BLaER1 (cell line): ENCODE results near the gene TFE3.
"Not testable (repeated sequence)": the region's sequence is repeated elsewhere in the genome, so short reads cannot be mapped to it uniquely, and the experiment has no call there.

Source experiments
- H3K27ac ChIP-seq: shearing (Covaris generic); formaldehyde crosslinking; 2 replicates; pipeline ENCODE4 v1.8.1; 2022
- H3K27me3 ChIP-seq: shearing (Covaris generic); formaldehyde crosslinking; 2 replicates; pipeline ENCODE4 v1.8.1; 2022
- H3K36me3 ChIP-seq: shearing (Covaris generic); formaldehyde crosslinking; 2 replicates; pipeline ENCODE4 v1.8.1; 2022
- H3K4me1 ChIP-seq: shearing (Covaris generic); formaldehyde crosslinking; 2 replicates; pipeline ENCODE4 v1.8.1; 2022
- H3K4me2 ChIP-seq: shearing (Covaris generic); formaldehyde crosslinking; 2 replicates; pipeline ENCODE4 v1.8.1; 2022
- H3K4me3 ChIP-seq: shearing (Covaris generic); formaldehyde crosslinking; 2 replicates; pipeline ENCODE4 v1.8.1; 2022
- H3K9ac ChIP-seq: shearing (Covaris generic); formaldehyde crosslinking; 2 replicates; pipeline ENCODE4 v1.8.1; 2022
- H3K9me3 ChIP-seq: shearing (Covaris generic); formaldehyde crosslinking; 2 replicates; pipeline ENCODE4 v1.8.1; 2022
- H4K20me1 ChIP-seq: shearing (Covaris generic); formaldehyde crosslinking; 2 replicates; pipeline ENCODE4 v1.8.1; 2022
- Cebpa-rat ChIP-seq: shearing (Covaris generic); IDR thresholded peaks from 2 replicates; pipeline ENCODE4 v1.8.1; 2022

The TFE3 gene

GRCh38 chrX:48996969-48997368, 46.2 kb downstream of the TFE3 start:
- no peak for TF ChIP-seq Cebpa-rat
- Histone ChIP-seq H4K20me1 (peaks cover 85% of the 10 kb centered on the region), H3K36me3 (peaks cover 59% of the 10 kb centered on the region), H3K27me3 (peaks cover 51% of the 10 kb centered on the region), H3K27ac (no peak overlapping the region), H3K4me1 (peaks cover 8% of the 10 kb centered on the region; the same call in 1 of the 2 replicates), H3K4me2 (no peak overlapping the region), H3K9me3 (peaks cover 5% of the 10 kb centered on the region; the same call in 1 of the 2 replicates), H3K4me3 (no peak overlapping the region), H3K9ac (no peak overlapping the region)

GRCh38 chrX:48992341-48992740, 50.8 kb downstream of the TFE3 start:
- Histone ChIP-seq H3K9ac (no peak overlapping the region), H3K27me3 (peaks cover 67% of the 10 kb centered on the region), H4K20me1 (peaks cover 74% of the 10 kb centered on the region), H3K4me3 (no peak overlapping the region), H3K36me3 (peaks cover 76% of the 10 kb centered on the region), H3K4me2 (no peak overlapping the region), H3K9me3 (no peaks in the 10 kb centered on the region), H3K27ac (no peak overlapping the region), H3K4me1 (no peaks in the 10 kb centered on the region)
- TF ChIP-seq Cebpa-rat, result no peak

GRCh38 chrX:48989483-48989882, 53.7 kb downstream of the TFE3 start:
- Histone ChIP-seq H3K27me3 (peaks cover 58% of the 10 kb centered on the region), H4K20me1 (peaks cover 48% of the 10 kb centered on the region), H3K36me3 (peaks cover 71% of the 10 kb centered on the region), H3K9me3 (no peaks in the 10 kb centered on the region), H3K9ac (no peak overlapping the region), H3K4me2 (no peak overlapping the region), H3K27ac (no peak overlapping the region), H3K4me3 (no peak overlapping the region), H3K4me1 (no peaks in the 10 kb centered on the region)
- TF ChIP-seq Cebpa-rat, result no peak

- no peak overlapping the region for H3K27ac ChIP-seq
- H3K4me3 ChIP-seq, result no peak overlapping the region
- no peak overlapping the region for H3K4me2 ChIP-seq
- H3K9ac ChIP-seq, result no peak overlapping the region
- H3K9me3 ChIP-seq, result no peaks in the 10 kb centered on the region
- peaks cover 51% of the 10 kb centered on the region for H3K27me3 ChIP-seq
- no peaks in the 10 kb centered on the region for H3K4me1 ChIP-seq
- H3K36me3 ChIP-seq, result peaks cover 74% of the 10 kb centered on the region
- peaks cover 27% of the 10 kb centered on the region for H4K20me1 ChIP-seq
- no peak for TF ChIP-seq Cebpa-rat
These were observed 59.3 kb downstream of the TFE3 start for GRCh38 chrX:48983896-48984295.

GRCh38 chrX:48983081-48983480, 60.1 kb downstream of the TFE3 start:
- Histone ChIP-seq H3K36me3 (peaks cover 74% of the 10 kb centered on the region), H3K4me3 (no peak overlapping the region), H3K4me2 (no peak overlapping the region), H4K20me1 (peaks cover 25% of the 10 kb centered on the region), H3K27ac (no peak overlapping the region), H3K4me1 (no peaks in the 10 kb centered on the region), H3K9me3 (no peaks in the 10 kb centered on the region), H3K9ac (no peak overlapping the region), H3K27me3 (peaks cover 49% of the 10 kb centered on the region)
- TF ChIP-seq Cebpa-rat, result no peak

GRCh38 chrX:48981178-48981577, 62.0 kb downstream of the TFE3 start:
- Histone ChIP-seq H3K9ac (no peak overlapping the region), H3K4me3 (no peak overlapping the region), H3K4me2 (no peak overlapping the region), H4K20me1 (peaks cover 26% of the 10 kb centered on the region), H3K36me3 (peaks cover 84% of the 10 kb centered on the region), H3K9me3 (no peaks in the 10 kb centered on the region), H3K27me3 (peaks cover 59% of the 10 kb centered on the region), H3K27ac (no peak overlapping the region), H3K4me1 (no peaks in the 10 kb centered on the region)
- no peak for TF ChIP-seq Cebpa-rat

GRCh38 chrX:48980341-48980740, 62.8 kb downstream of the TFE3 start:
- not testable (repeated sequence) for H3K9ac ChIP-seq, H3K9me3 ChIP-seq, H3K4me2 ChIP-seq, H3K4me3 ChIP-seq, H3K4me1 ChIP-seq, H3K27ac ChIP-seq
- Histone ChIP-seq H3K36me3 (peaks cover 91% of the 10 kb centered on the region), H3K27me3 (peaks cover 63% of the 10 kb centered on the region), H4K20me1 (peaks cover 34% of the 10 kb centered on the region)
